Right lobe of liver (tissue), 4 donors: ENCODE results near the gene ADCY9.

Experiments
- CTCF ChIP-seq, 4 donors: fragments of 200-600 bp in 3 of 4; fragments of 450-650 bp in 1 of 4; IDR thresholded peaks; one replicate each; pipeline versions ENCODE4 v1.5.1 to v1.8.0; 2016 to 2022; ENCODE audit warnings: antibody characterized with exemption in 4 of 4, mild to moderate bottlenecking in 2 of 4
- POLR2A ChIP-seq: fragments of 450-650 bp; IDR thresholded peaks from one replicate; pipeline ENCODE4 v1.6.1; 2017; ENCODE audit warnings: antibody characterized with exemption, mild to moderate bottlenecking
- donor health status: DM: no; HTN: no; CAD: no.
- donor health status: DM: no; HTN: no; CAD: no.
- donor health status: DM: no; HTN: yes; CAD: no.

GRCh38 chr16:4032768-4033167 lies 83.5 kb downstream of the ADCY9 start:
- TF ChIP-seq POLR2A (no peak), CTCF (IDR thresholded peaks at IDR 0.05) (no peak)
